ENCODE data around the gene EFS.

DNA sequence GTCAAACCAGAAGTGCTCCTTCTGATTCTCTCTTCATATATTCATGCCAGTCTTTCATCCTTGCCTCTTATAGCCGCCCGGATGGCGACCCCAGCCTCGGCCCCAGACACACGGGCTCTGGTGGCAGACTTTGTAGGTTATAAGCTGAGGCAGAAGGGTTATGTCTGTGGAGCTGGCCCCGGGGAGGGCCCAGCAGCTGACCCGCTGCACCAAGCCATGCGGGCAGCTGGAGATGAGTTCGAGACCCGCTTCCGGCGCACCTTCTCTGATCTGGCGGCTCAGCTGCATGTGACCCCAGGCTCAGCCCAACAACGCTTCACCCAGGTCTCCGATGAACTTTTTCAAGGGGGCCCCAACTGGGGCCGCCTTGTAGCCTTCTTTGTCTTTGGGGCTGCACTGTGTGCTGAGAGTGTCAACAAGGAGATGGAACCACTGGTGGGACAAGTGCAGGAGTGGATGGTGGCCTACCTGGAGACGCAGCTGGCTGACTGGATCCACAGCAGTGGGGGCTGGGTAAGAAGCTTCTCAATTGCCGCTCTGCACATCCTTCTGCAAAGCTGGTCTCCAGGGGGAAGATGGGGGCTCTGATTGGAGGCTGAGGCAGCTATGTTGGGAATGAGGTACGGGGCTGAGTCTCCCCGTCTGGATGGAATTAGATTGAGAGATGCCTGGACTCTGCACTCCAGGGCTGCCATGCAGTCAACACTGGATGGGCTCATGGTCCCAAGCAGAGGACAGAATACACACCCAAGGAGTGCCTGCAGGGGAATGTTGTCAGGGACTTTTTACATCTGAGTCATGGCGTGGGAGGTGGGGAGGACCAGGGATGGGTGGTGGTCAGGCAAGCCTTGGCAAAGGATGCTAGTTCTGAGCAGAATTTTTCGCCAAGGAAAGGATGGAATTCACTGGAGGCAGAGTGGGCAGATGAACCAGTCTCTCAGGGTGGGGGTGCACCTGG is 57.0 kb downstream of the EFS start:
- TF ChIP-seq, protein P1, sequence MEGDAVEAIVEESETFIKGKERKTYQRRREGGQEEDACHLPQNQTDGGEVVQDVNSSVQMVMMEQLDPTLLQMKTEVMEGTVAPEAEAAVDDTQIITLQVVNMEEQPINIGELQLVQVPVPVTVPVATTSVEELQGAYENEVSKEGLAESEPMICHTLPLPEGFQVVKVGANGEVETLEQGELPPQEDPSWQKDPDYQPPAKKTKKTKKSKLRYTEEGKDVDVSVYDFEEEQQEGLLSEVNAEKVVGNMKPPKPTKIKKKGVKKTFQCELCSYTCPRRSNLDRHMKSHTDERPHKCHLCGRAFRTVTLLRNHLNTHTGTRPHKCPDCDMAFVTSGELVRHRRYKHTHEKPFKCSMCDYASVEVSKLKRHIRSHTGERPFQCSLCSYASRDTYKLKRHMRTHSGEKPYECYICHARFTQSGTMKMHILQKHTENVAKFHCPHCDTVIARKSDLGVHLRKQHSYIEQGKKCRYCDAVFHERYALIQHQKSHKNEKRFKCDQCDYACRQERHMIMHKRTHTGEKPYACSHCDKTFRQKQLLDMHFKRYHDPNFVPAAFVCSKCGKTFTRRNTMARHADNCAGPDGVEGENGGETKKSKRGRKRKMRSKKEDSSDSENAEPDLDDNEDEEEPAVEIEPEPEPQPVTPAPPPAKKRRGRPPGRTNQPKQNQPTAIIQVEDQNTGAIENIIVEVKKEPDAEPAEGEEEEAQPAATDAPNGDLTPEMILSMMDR (IDR thresholded peaks at IDR 0.05): no peak
- TF ChIP-seq EP300 (IDR thresholded peaks at IDR 0.05): no peak

All from suprapubic skin (tissue), 3 donors.